HG03159 (cell line): Measurements from ENCODE around the gene SPTLC2.
"Not testable (repeated sequence)": the region's sequence is repeated elsewhere in the genome, so short reads cannot be mapped to it uniquely, and the experiment has no call there.

ENCODE experiments used
- ATAC-seq: cut with Tn5 transposase; IDR thresholded peaks from one replicate; pipeline ENCODE4 v1.9.1; 2021; ENCODE audit warnings: mild to moderate bottlenecking, moderate library complexity; ENCODE audit not compliant: unreplicated experiment

The SPTLC2 gene

GRCh38 chr14:77616454-77617229 lies at the start of gene SPTLC2:
Gene SPTLC2 (minus strand): TSS chr14:77616637. CDS start chr14:77616579, 58 bp downstream.
- peak; percentile 98 for ATAC-seq

- ATAC-seq = no peak
Observed at GRCh38 chr14:77663293-77663692, 46.9 kb upstream of the SPTLC2 start.

- ATAC-seq = not testable (repeated sequence)
Observed at GRCh38 chr14:77661562-77661961, 45.1 kb upstream of the SPTLC2 start.

GRCh38 chr14:77660754-77661153 lies 44.3 kb upstream of the SPTLC2 start:
- no peak for ATAC-seq

GRCh38 chr14:77659831-77660230 lies 43.4 kb upstream of the SPTLC2 start:
- ATAC-seq = no peak

GRCh38 chr14:77657280-77657679 lies 40.8 kb upstream of the SPTLC2 start:
- no peak for ATAC-seq

- ATAC-seq = no peak
Observed at GRCh38 chr14:77654001-77654441, 37.6 kb upstream of the SPTLC2 start.

- ATAC-seq = no peak
Observed at GRCh38 chr14:77649326-77649725, 32.9 kb upstream of the SPTLC2 start.

- no peak for ATAC-seq
Observed at GRCh38 chr14:77648520-77649200, 32.2 kb upstream of the SPTLC2 start.

GRCh38 chr14:77647853-77648252 lies 31.4 kb upstream of the SPTLC2 start:
- ATAC-seq = no peak

GRCh38 chr14:77646907-77647306 lies 30.5 kb upstream of the SPTLC2 start:
- no peak for ATAC-seq

- no peak for ATAC-seq
Observed at GRCh38 chr14:77645520-77646230, 29.2 kb upstream of the SPTLC2 start.

GRCh38 chr14:77642407-77642806 lies 26.0 kb upstream of the SPTLC2 start:
- ATAC-seq = no peak

- no peak for ATAC-seq
Observed at GRCh38 chr14:77641534-77642341, 25.3 kb upstream of the SPTLC2 start.

GRCh38 chr14:77640756-77641533 lies 24.5 kb upstream of the SPTLC2 start:
- ATAC-seq = no peak

- no peak for ATAC-seq
Observed at GRCh38 chr14:77638771-77639171, 22.3 kb upstream of the SPTLC2 start.

GRCh38 chr14:77635869-77636268 lies 19.4 kb upstream of the SPTLC2 start:
- not testable (repeated sequence) for ATAC-seq

- ATAC-seq = not testable (repeated sequence)
Observed at GRCh38 chr14:77635466-77635865, 19.0 kb upstream of the SPTLC2 start.

GRCh38 chr14:77630111-77630510 lies 13.7 kb upstream of the SPTLC2 start:
- ATAC-seq = no peak

GRCh38 chr14:77625360-77625759 lies 8.9 kb upstream of the SPTLC2 start:
- no peak for ATAC-seq
